ENCODE data around the gene PARD3B. TPM values are rescaled to one million over a fixed set of nuclear protein-coding genes. Genes with fewer than 3 reads are reported as not detected.

The PARD3B gene
- total RNA-seq, 4 donors from 2014 or later = 6.5 to 17.3 (median 12.7) TPM

GRCh38 chr2:204799791-204800190 is 254.5 kb downstream of the PARD3B start:
- DNase-seq (ENCODE audit: low spot score in 2 of 2) = no peak
- WGBS, 2 donors = 64 to 85% methylated on average over 2 of the region's 2 CpGs
- TF ChIP-seq CTCF (IDR thresholded peaks at IDR 0.05) = no peak
- no peak for TF ChIP-seq POLR2A (IDR thresholded peaks at IDR 0.05)
- intact Hi-C loops (cut with DNase I; ENCODE audit: low total_unique reads) = no loop called here
- H3K4me3 ChIP-seq (ENCODE audit: low read depth, poor library complexity, severe bottlenecking) = no peak overlapping the region

GRCh38 chr2:204808494-204808893 is 263.2 kb downstream of the PARD3B start:
- no peak for TF ChIP-seq CTCF (IDR thresholded peaks at IDR 0.05)
- TF ChIP-seq POLR2A (IDR thresholded peaks at IDR 0.05) = no peak
- intact Hi-C loops (cut with DNase I; ENCODE audit: low total_unique reads) = no loop called here
- no peak for DNase-seq (ENCODE audit: low spot score in 2 of 2)
- no peak overlapping the region for H3K4me3 ChIP-seq (ENCODE audit: low read depth, poor library complexity, severe bottlenecking)

- DNase-seq (ENCODE audit: low spot score in 2 of 2) = no peak
- 71 to 78% methylated on average over 5 of the region's 5 CpGs for WGBS, 2 donors
- no peak overlapping the region for H3K4me3 ChIP-seq (ENCODE audit: low read depth, poor library complexity, severe bottlenecking)
- TF ChIP-seq CTCF (IDR thresholded peaks at IDR 0.05) (no peak), POLR2A (IDR thresholded peaks at IDR 0.05) (no peak)
- intact Hi-C loops (cut with DNase I; ENCODE audit: low total_unique reads) = no loop called here
Measured at GRCh38 chr2:204824751-204825453, 279.6 kb downstream of the PARD3B start.

GRCh38 chr2:204825681-204826080 is 280.4 kb downstream of the PARD3B start:
- 91 to 92% methylated on average over 5 of the region's 5 CpGs for WGBS, 2 donors
- intact Hi-C loops (cut with DNase I; ENCODE audit: low total_unique reads) = no loop called here
- H3K4me3 ChIP-seq (ENCODE audit: low read depth, poor library complexity, severe bottlenecking) = no peak overlapping the region
- no peak for TF ChIP-seq CTCF (IDR thresholded peaks at IDR 0.05)
- TF ChIP-seq POLR2A (IDR thresholded peaks at IDR 0.05) = no peak
- no peak for DNase-seq (ENCODE audit: low spot score in 2 of 2)

- no peak overlapping the region for H3K4me3 ChIP-seq (ENCODE audit: low read depth, poor library complexity, severe bottlenecking)
- 83 to 88% methylated on average over 9 of the region's 9 CpGs for WGBS, 2 donors
- intact Hi-C loops (cut with DNase I; ENCODE audit: low total_unique reads) = no loop called here
- TF ChIP-seq POLR2A (IDR thresholded peaks at IDR 0.05) = no peak
- no peak for TF ChIP-seq CTCF (IDR thresholded peaks at IDR 0.05)
- DNase-seq (ENCODE audit: low spot score in 2 of 2) = no peak
Measured at GRCh38 chr2:204827701-204828590, 282.7 kb downstream of the PARD3B start.

Measured in lower leg skin (tissue), 4 donors.